Retinal pigment epithelial cell (primary cell): ENCODE results near the gene SF3B5.

Experiments used
- DNase-seq: peaks from one replicate; pipeline ENCODE4 v3.0.0-alpha.2; 2010; ENCODE audit warnings: low read depth
- H3K4me3 ChIP-seq: 2 replicates; pipeline ENCODE4 v1.5.1; 2011; ENCODE audit warnings: mild to moderate bottlenecking, low read length, control low read depth, moderate library complexity
- TF ChIP-seq, protein P1 (sequence below): conservative IDR thresholded peaks from 2 replicates; pipeline ENCODE4 v1.5.1; 2011; ENCODE audit warnings: low read depth, low read length, control low read depth, inconsistent platforms

SF3B5 gene

GRCh38 chr6:144127097-144127496 is 31.7 kb upstream of the SF3B5 start:
- TF ChIP-seq, protein P1, sequence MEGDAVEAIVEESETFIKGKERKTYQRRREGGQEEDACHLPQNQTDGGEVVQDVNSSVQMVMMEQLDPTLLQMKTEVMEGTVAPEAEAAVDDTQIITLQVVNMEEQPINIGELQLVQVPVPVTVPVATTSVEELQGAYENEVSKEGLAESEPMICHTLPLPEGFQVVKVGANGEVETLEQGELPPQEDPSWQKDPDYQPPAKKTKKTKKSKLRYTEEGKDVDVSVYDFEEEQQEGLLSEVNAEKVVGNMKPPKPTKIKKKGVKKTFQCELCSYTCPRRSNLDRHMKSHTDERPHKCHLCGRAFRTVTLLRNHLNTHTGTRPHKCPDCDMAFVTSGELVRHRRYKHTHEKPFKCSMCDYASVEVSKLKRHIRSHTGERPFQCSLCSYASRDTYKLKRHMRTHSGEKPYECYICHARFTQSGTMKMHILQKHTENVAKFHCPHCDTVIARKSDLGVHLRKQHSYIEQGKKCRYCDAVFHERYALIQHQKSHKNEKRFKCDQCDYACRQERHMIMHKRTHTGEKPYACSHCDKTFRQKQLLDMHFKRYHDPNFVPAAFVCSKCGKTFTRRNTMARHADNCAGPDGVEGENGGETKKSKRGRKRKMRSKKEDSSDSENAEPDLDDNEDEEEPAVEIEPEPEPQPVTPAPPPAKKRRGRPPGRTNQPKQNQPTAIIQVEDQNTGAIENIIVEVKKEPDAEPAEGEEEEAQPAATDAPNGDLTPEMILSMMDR = no peak
- H3K4me3 ChIP-seq = no peak overlapping the region
- DNase-seq = no peak

DNA sequence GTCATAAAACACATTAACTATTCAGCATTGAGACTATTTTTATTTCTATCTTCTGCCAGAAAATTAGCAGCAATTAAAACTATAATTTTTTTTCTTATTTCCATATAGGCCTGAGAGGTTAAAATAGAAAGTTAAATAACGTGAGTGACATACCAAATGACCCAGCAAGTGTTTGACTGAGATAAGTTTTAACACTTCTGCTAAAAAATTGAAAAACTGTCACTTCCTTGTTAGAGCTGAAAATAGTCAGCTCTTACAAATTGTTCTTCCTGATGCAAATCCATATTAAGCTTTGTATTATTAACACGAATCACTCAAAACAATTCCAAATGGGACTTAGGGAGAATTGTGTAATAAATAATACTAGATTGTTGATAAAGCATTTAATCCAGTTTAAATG is 28.5 kb upstream of the SF3B5 start:
- DNase-seq = no peak
- TF ChIP-seq, protein P1 = no peak
- H3K4me3 ChIP-seq = no peak overlapping the region

DNA sequence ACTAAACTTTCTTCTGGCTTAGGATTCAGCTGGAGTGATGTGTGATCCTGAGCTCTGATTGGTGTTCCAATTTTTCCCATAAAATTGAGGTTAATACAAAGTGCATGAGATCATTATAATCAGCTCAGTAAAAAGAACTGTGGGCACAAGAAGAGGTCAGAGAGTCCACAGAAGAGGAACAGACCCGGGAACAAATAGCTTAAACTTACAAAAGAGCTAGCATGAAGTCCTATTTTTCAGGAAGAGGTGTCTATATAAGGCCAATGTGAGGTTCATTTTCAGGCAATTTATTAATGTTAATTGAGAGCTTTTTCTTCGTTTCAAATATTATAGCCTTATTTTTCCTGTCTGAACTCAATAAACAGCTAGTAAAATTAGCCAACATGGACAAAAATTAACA is 28.0 kb upstream of the SF3B5 start:
- no peak for DNase-seq
- H3K4me3 ChIP-seq = no peak overlapping the region
- TF ChIP-seq, protein P1 = no peak

- TF ChIP-seq, protein P1 = no peak
- no peak overlapping the region for H3K4me3 ChIP-seq
- no peak for DNase-seq
Observed at GRCh38 chr6:144122861-144123260, 27.5 kb upstream of the SF3B5 start.

- DNase-seq = no peak
- TF ChIP-seq, protein P1 = no peak
- H3K4me3 ChIP-seq = no peak overlapping the region
Observed at GRCh38 chr6:144119376-144119775, 24.0 kb upstream of the SF3B5 start.

DNA sequence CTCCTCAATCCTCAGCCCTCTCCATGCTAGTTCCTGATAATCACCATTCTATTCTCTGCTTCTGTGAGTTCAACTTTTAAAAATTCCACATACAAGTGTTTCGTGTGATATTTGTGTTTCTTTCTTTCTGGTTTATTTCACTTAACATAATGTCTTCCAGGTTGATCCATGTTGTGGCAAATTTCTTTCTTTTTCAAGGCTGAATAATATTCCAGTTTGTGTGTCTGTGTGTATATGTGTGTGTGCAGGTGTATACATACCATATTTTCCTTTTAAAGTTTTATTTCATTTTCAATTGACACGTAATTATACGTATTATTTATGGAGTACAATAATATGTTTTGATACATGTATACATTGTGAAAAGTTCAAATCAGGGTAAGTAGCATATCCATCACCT is 19.8 kb upstream of the SF3B5 start:
- TF ChIP-seq, protein P1 = no peak
- DNase-seq = no peak

GRCh38 chr6:144113366-144113765 is 18.0 kb upstream of the SF3B5 start:
- DNase-seq = no peak
- no peak overlapping the region for H3K4me3 ChIP-seq
- TF ChIP-seq, protein P1 = no peak

More for the DNA sequence above, 19.8 kb upstream of the SF3B5 start:
- no peak overlapping the region for H3K4me3 ChIP-seq
